KBM-7 (cell line): ENCODE data around the gene SUPT4H1.
"Not testable (repeated sequence)": the region's sequence is repeated elsewhere in the genome, so short reads cannot be mapped to it uniquely, and the experiment has no call there.

Source experiments
- DNase-seq: peaks from one replicate; pipeline ENCODE4 v3.0.0-alpha.2; 2015
- in situ Hi-C: fragments of 300-500 bp; cut with MboI; formaldehyde crosslinking; loops from 2 replicates; pipeline ENCODE4 v1.14.3; 2020; ENCODE audit warnings: low sequenced_read_pairs, low pct_unique_long_range_greater_than_20kb, mixed read lengths

The SUPT4H1 gene

GRCh38 chr17:58345500-58345899 is 6.5 kb downstream of the SUPT4H1 start:
- DNase-seq = no peak
- in situ Hi-C loops = no loop called here

GRCh38 chr17:58344791-58345157 is 7.2 kb downstream of the SUPT4H1 start:
- in situ Hi-C loops = no loop called here
- peak; percentile 59 for DNase-seq

- in situ Hi-C loops = no loop called here
- DNase-seq = peak; percentile 83
Measured at GRCh38 chr17:58344047-58344790, 7.8 kb downstream of the SUPT4H1 start.

- in situ Hi-C loops = no loop called here
- no peak for DNase-seq
Measured at GRCh38 chr17:58343131-58343530, 8.9 kb downstream of the SUPT4H1 start.

- in situ Hi-C loops = no loop called here
- no peak for DNase-seq
Measured at GRCh38 chr17:58341861-58342475, 10.0 kb downstream of the SUPT4H1 start.

GRCh38 chr17:58341136-58341860 is 10.7 kb downstream of the SUPT4H1 start:
- DNase-seq, in situ Hi-C loops: not testable (repeated sequence)

GRCh38 chr17:58340405-58340876 is 11.6 kb downstream of the SUPT4H1 start:
- in situ Hi-C loops = no loop called here
- no peak for DNase-seq

- no peak for DNase-seq
Measured at GRCh38 chr17:58339755-58340404, 12.1 kb downstream of the SUPT4H1 start.

GRCh38 chr17:58338841-58339754 is 12.9 kb downstream of the SUPT4H1 start:
- DNase-seq = peak; percentile 91

More at GRCh38 chr17:58339755-58340404, 12.1 kb downstream of the SUPT4H1 start:
- in situ Hi-C loops = no loop called here

GRCh38 chr17:58338454-58338840 is 13.6 kb downstream of the SUPT4H1 start:
- in situ Hi-C loops = no loop called here

More at GRCh38 chr17:58338841-58339754, 12.9 kb downstream of the SUPT4H1 start:
- in situ Hi-C loops = no loop called here

GRCh38 chr17:58337600-58338453 is 14.2 kb downstream of the SUPT4H1 start:
- in situ Hi-C loops = no loop called here
- DNase-seq = peak; percentile 97

More at GRCh38 chr17:58338454-58338840, 13.6 kb downstream of the SUPT4H1 start:
- no peak for DNase-seq

GRCh38 chr17:58337210-58337599 is 14.8 kb downstream of the SUPT4H1 start:
- in situ Hi-C loops = no loop called here
- peak; percentile 65 for DNase-seq

GRCh38 chr17:58336456-58337209 is 15.4 kb downstream of the SUPT4H1 start:
- DNase-seq = peak; percentile 35
- in situ Hi-C loops = no loop called here

- in situ Hi-C loops = no loop called here
- DNase-seq = peak; percentile 95
Measured at GRCh38 chr17:58335779-58336455, 16.1 kb downstream of the SUPT4H1 start.

GRCh38 chr17:58335061-58335731 is 16.8 kb downstream of the SUPT4H1 start:
- peak; percentile 48 for DNase-seq
- in situ Hi-C loops = no loop called here

- no peak for DNase-seq
- in situ Hi-C loops = no loop called here
Measured at GRCh38 chr17:58334661-58335060, 17.3 kb downstream of the SUPT4H1 start.
